ENCODE results near the gene CPEB3. TPM values are rescaled to one million over a fixed set of nuclear protein-coding genes. Genes with fewer than 3 reads are reported as not detected.

Gene CPEB3
- total RNA-seq, 1 experiment from 2014 or later, result 1.1 TPM

DNA sequence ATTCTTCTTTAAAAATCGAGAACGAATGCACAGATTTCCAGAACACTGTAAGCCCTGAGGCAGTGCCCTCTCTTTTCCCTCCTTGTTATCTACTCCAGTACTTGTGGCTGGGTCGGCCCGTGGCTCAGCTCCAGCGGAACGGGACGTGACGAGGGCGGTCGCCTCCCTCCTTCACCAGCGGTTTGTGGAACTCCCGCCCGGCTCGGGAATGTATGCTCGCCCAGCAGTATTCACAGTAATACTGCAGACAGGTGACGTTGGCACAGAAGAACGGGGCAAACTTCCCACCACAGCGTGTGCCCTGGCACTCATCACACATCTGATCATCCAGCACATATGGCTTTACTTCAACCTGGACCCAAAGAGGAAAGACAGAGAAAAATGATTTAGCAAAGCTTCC is 238.8 kb downstream of the CPEB3 start:
- DNase-seq (ENCODE audit: low spot score), result no peak
- H3K36me3 ChIP-seq (ENCODE audit: insufficient read depth, low read length, poor library complexity, severe bottlenecking), result no peaks in the 10 kb centered on the region
- ChIA-PET POLR2A (ENCODE audit: low non-redundant PET) (no interaction called here), CTCF (no interaction called here)
- H3K27ac ChIP-seq (ENCODE audit: low read depth, low read length, poor library complexity, severe bottlenecking), result no peak overlapping the region
- H3K9me3 ChIP-seq (ENCODE audit: low read depth, low read length, poor library complexity, severe bottlenecking), result no peaks in the 10 kb centered on the region
- no TSS peak for BruUV-seq (replicated peaks)
- TF ChIP-seq EZH2 (IDR thresholded peaks at IDR 0.05; ENCODE audit: borderline replicate concordance, low read depth, low read length, poor library complexity, severe bottlenecking), result no peak
- TF ChIP-seq, protein P1, sequence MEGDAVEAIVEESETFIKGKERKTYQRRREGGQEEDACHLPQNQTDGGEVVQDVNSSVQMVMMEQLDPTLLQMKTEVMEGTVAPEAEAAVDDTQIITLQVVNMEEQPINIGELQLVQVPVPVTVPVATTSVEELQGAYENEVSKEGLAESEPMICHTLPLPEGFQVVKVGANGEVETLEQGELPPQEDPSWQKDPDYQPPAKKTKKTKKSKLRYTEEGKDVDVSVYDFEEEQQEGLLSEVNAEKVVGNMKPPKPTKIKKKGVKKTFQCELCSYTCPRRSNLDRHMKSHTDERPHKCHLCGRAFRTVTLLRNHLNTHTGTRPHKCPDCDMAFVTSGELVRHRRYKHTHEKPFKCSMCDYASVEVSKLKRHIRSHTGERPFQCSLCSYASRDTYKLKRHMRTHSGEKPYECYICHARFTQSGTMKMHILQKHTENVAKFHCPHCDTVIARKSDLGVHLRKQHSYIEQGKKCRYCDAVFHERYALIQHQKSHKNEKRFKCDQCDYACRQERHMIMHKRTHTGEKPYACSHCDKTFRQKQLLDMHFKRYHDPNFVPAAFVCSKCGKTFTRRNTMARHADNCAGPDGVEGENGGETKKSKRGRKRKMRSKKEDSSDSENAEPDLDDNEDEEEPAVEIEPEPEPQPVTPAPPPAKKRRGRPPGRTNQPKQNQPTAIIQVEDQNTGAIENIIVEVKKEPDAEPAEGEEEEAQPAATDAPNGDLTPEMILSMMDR (conservative IDR thresholded peaks at IDR 0.05; ENCODE audit: low read depth, low read length), result no peak
- no peaks in the 10 kb centered on the region for H3K4me1 ChIP-seq (ENCODE audit: insufficient read depth, low read length, poor library complexity, severe bottlenecking)
- no peak overlapping the region for H3K4me3 ChIP-seq (ENCODE audit: low read depth, low read length, poor library complexity, severe bottlenecking)
- intact Hi-C loops (cut with micrococcal nuclease; ENCODE audit: unreplicated experiment), result no loop called here
- H3K27me3 ChIP-seq (replicated peaks; ENCODE audit: insufficient read depth, low read depth, low read length, poor library complexity), result no peaks in the 10 kb centered on the region

DNA sequence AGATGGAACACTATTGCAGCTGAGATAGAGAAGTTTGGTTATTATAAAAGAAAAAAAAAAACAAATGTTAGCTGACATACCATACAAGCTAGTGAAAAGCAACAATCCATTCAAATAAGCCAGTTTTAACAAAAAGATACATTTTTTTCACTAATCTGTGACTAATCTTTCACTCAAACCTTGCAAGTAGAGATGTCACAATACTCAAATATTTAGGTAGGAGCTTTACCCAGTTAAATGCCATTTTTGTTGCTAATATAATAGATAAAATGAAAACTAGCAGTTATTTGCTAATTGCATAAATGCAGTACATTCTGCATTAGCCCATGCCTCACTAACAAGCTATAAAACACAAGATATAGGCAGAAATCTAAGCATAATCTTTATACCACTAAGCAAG is 243.7 kb downstream of the CPEB3 start:
- Histone ChIP-seq H3K4me1 (ENCODE audit: insufficient read depth, low read length, poor library complexity, severe bottlenecking) (no peaks in the 10 kb centered on the region), H3K27ac (ENCODE audit: low read depth, low read length, poor library complexity, severe bottlenecking) (no peak overlapping the region), H3K36me3 (ENCODE audit: insufficient read depth, low read length, poor library complexity, severe bottlenecking) (no peaks in the 10 kb centered on the region), H3K9me3 (ENCODE audit: low read depth, low read length, poor library complexity, severe bottlenecking) (no peaks in the 10 kb centered on the region), H3K4me3 (ENCODE audit: low read depth, low read length, poor library complexity, severe bottlenecking) (no peak overlapping the region), H3K27me3 (replicated peaks; ENCODE audit: insufficient read depth, low read depth, low read length, poor library complexity) (no peaks in the 10 kb centered on the region)
- POLR2A ChIA-PET (ENCODE audit: low non-redundant PET), result no interaction called here
- TF ChIP-seq EZH2 (IDR thresholded peaks at IDR 0.05; ENCODE audit: borderline replicate concordance, low read depth, low read length, poor library complexity, severe bottlenecking), result no peak
- TF ChIP-seq, protein P1 (conservative IDR thresholded peaks at IDR 0.05; ENCODE audit: low read depth, low read length), result no peak
- CTCF ChIA-PET, result no interaction called here
- BruUV-seq (replicated peaks), result no TSS peak
- intact Hi-C loops (cut with micrococcal nuclease; ENCODE audit: unreplicated experiment), result no loop called here
- no peak for DNase-seq (ENCODE audit: low spot score)

DNA sequence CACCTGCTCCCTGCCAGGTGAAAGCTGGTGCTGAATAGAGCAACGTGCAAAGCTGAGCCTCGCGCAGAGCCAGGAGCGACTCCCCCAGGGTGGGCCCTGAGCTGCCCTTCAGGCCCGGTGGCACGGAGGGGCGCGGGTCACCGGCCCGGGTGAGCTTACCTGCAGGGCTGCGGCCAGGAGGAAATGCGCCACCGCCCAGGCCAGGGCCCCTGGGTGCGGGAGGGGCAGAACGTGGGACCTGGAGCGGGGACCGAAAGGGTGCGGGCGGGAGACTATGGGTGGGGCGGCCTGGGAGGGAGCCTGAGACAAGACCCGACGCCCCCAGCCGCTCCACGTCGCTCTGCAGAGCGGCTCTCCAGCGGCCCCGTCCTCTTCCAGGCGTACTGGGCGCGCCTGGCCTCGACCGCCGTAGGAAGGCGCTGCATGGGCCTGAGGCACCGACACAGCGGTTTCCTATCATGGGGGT is 245.2 kb downstream of the CPEB3 start:
- DNase-seq (ENCODE audit: low spot score), result no peak
- Histone ChIP-seq H3K4me3 (ENCODE audit: low read depth, low read length, poor library complexity, severe bottlenecking) (no peak overlapping the region), H3K9me3 (ENCODE audit: low read depth, low read length, poor library complexity, severe bottlenecking) (no peaks in the 10 kb centered on the region), H3K27me3 (replicated peaks; ENCODE audit: insufficient read depth, low read depth, low read length, poor library complexity) (no peaks in the 10 kb centered on the region), H3K36me3 (ENCODE audit: insufficient read depth, low read length, poor library complexity, severe bottlenecking) (no peaks in the 10 kb centered on the region), H3K4me1 (ENCODE audit: insufficient read depth, low read length, poor library complexity, severe bottlenecking) (no peaks in the 10 kb centered on the region), H3K27ac (ENCODE audit: low read depth, low read length, poor library complexity, severe bottlenecking) (no peak overlapping the region)
- intact Hi-C loops (cut with micrococcal nuclease; ENCODE audit: unreplicated experiment), result no loop called here
- ChIA-PET CTCF (no interaction called here), POLR2A (ENCODE audit: low non-redundant PET) (no interaction called here)
- no peak for TF ChIP-seq EZH2 (IDR thresholded peaks at IDR 0.05; ENCODE audit: borderline replicate concordance, low read depth, low read length, poor library complexity, severe bottlenecking)
- TF ChIP-seq, protein P1 (conservative IDR thresholded peaks at IDR 0.05; ENCODE audit: low read depth, low read length), result no peak
- BruUV-seq (replicated peaks), result no TSS peak
